K562 (cell line): Measurements from ENCODE around the gene CRYBA4. TPM values are rescaled to one million over a fixed set of nuclear protein-coding genes. Genes with fewer than 3 reads are reported as not detected.

Experiments
- ATAC-seq: fragments of 200-7000 bp; cut with Tn5 transposase; 3 replicates; pipeline ENCODE4 v1.9.1; 2020; ENCODE audit warnings: moderate library complexity
- BruUV-seq: library from RNA; stranded (reverse); fragments of 400-500 nt; replicated peaks from 2 replicates; lab custom pipeline; 2021; lab: Mats Ljungman, UMichigan
- CTCF ChIA-PET: fragments of 300-600 bp; formaldehyde crosslinking; extraction: SDS; loops from one replicate; lab custom pipeline; 2021; ENCODE audit warnings: low intra/inter-chr PET ratio; lab: Yijun Ruan, JAX
- POLR2A ChIA-PET: fragments of 300-600, 350-650 bp; sonication (Branson Sonifier 250); formaldehyde crosslinking; extraction: SDS; loops from one replicate; lab custom pipeline; 2021; ENCODE audit warnings: antibody characterized with exemption, inconsistent platforms; lab: Yijun Ruan, JAX
- DNase-seq, 4 experiments: peaks; one replicate each; pipeline versions ENCODE4 v3.0.0 to v3.0.0-alpha.2; 2011 to 2018; ENCODE audit warnings: low spot score in 3 of 4, mixed read lengths in 3 of 4; ENCODE audit errors: extremely low read depth in 1 of 4
- FAIRE-seq: peaks from 2 replicates; lab custom pipeline; 2011; peaks lifted over from hg19 to GRCh38; lab: Jason Lieb, UNC
- H2AFZ ChIP-seq: 2 replicates; pipeline ENCODE4 v1.6.0; 2011; ENCODE audit warnings: low read depth, low read length, control low read depth, inconsistent platforms
- H3K27ac ChIP-seq: fragments of 200-600 bp; 3 replicates; pipeline ENCODE4 v1.8.0; 2011; ENCODE audit warnings: low read depth, mild to moderate bottlenecking, control low read depth, inconsistent platforms, low read length, moderate library complexity, mixed read lengths; ENCODE audit errors: extremely low read depth
- H3K27me3 ChIP-seq, 2 experiments: fragments of 300-600 bp in 1 of 2; 2 replicates in 1 of 2; 3 replicates in 1 of 2; pipeline versions ENCODE4 v1.6.0 to v1.8.0; 2011; ENCODE audit warnings: inconsistent platforms in 2 of 2, low read length in 2 of 2, mild to moderate bottlenecking in 1 of 2, mixed read lengths in 1 of 2, moderate library complexity in 1 of 2; ENCODE audit not compliant: control insufficient read depth in 2 of 2, insufficient read depth in 2 of 2
- H3K36me3 ChIP-seq: fragments of 300-600 bp; 3 replicates; pipeline ENCODE4 v1.8.0; 2011; ENCODE audit warnings: mild to moderate bottlenecking, low read length, inconsistent platforms; ENCODE audit not compliant: control insufficient read depth, insufficient read depth
- H3K4me1 ChIP-seq, 2 experiments: fragments of 200-600 bp in 1 of 2; replicated peaks in 1 of 2; 2 replicates in 1 of 2; 3 replicates in 1 of 2; pipeline versions ENCODE4 v1.5.1 to v1.8.0; 2011; ENCODE audit warnings: inconsistent platforms in 2 of 2, low read length in 2 of 2, mild to moderate bottlenecking in 1 of 2, mixed read lengths in 1 of 2, moderate library complexity in 1 of 2; ENCODE audit not compliant: control insufficient read depth in 2 of 2, insufficient read depth in 2 of 2
- H3K4me2 ChIP-seq: 2 replicates; pipeline ENCODE4 v1.6.1; 2011; ENCODE audit warnings: low read length, control low read depth, inconsistent platforms, mixed read lengths; ENCODE audit not compliant: insufficient read depth
- H3K4me3 ChIP-seq: fragments of 200-600 bp; sonication (generic), shearing (Covaris generic); 2 replicates; pipeline ENCODE4 v1.5.1; 2016; ENCODE audit warnings: control low read depth, inconsistent platforms
- H3K79me2 ChIP-seq: fragments of 200-600 bp; 3 replicates; pipeline ENCODE4 v1.8.0; 2011; ENCODE audit warnings: low read length, inconsistent platforms; ENCODE audit not compliant: control insufficient read depth, insufficient read depth
- H3K9ac ChIP-seq, 2 experiments: 2 replicates each; pipeline versions ENCODE4 v1.6.0 to v1.6.1; 2011; ENCODE audit warnings: low read depth in 2 of 2, low read length in 2 of 2, control low read depth in 1 of 2, inconsistent platforms in 1 of 2, mild to moderate bottlenecking in 1 of 2, mixed read lengths in 1 of 2; ENCODE audit not compliant: insufficient read depth in 1 of 2
- H3K9me1 ChIP-seq: one replicate; pipeline ENCODE4 v1.6.0; 2011; ENCODE audit warnings: inconsistent platforms, mild to moderate bottlenecking, low read length, moderate library complexity; ENCODE audit not compliant: control insufficient read depth, insufficient read depth
- H3K9me3 ChIP-seq: replicated peaks from 2 replicates; pipeline ENCODE4 v1.5.1; 2011; ENCODE audit warnings: low read depth, low read length, inconsistent platforms; ENCODE audit not compliant: control insufficient read depth, insufficient read depth
- H4K20me1 ChIP-seq: replicated peaks from 2 replicates; pipeline ENCODE4 v1.6.1; 2011; ENCODE audit warnings: low read length, inconsistent platforms, mixed read lengths; ENCODE audit not compliant: control insufficient read depth, insufficient read depth
- GABPB2 ChIP-seq: fragments of 250-450 bp; sonication (Bioruptor Pico); conservative IDR thresholded peaks from 2 replicates; pipeline ENCODE4 v1.5.1; 2021; ENCODE audit warnings: mild to moderate bottlenecking
- GATA2 ChIP-seq: sonication (generic); formaldehyde crosslinking; IDR thresholded peaks from 2 replicates; pipeline ENCODE4 v1.4.0; 2020; ENCODE audit warnings: mild to moderate bottlenecking, missing genetic modification reagents
- KLF13 ChIP-seq: fragments of 450-650 bp; IDR thresholded peaks from 2 replicates; pipeline ENCODE4 v1.6.1; 2016; ENCODE audit warnings: missing genetic modification characterization, low read depth, mild to moderate bottlenecking, missing compliant biosample characterization, moderate library complexity, borderline replicate concordance
- MIER1 ChIP-seq: fragments of 450-650 bp; IDR thresholded peaks from 2 replicates; pipeline ENCODE4 v1.6.1; 2016; ENCODE audit warnings: antibody characterized with exemption, mild to moderate bottlenecking, low read depth
- MYC ChIP-seq, 2 experiments: fragments of 250-450 bp in 1 of 2; sonication (Bioruptor Pico) in 1 of 2; IDR thresholded peaks; 2 replicates each; pipeline versions ENCODE4 v1.5.1 to v1.6.1; 2012 to 2021; ENCODE audit warnings: low read depth in 2 of 2, borderline replicate concordance in 1 of 2, improper control_type of control experiment in 1 of 2, low read length in 1 of 2, mild to moderate bottlenecking in 1 of 2, moderate library complexity in 1 of 2
- RFX5 ChIP-seq: IDR thresholded peaks from 2 replicates; pipeline ENCODE4 v1.6.1; 2011; ENCODE audit warnings: low read depth, mild to moderate bottlenecking, improper control_type of control experiment, low read length
- ZC3H4 ChIP-seq: sonication (generic); formaldehyde crosslinking; IDR thresholded peaks from 2 replicates; pipeline ENCODE4 v1.9.0; 2021; ENCODE audit warnings: missing genetic modification reagents, borderline replicate concordance
- ZNF23 ChIP-seq: fragments of 250-450 bp; sonication (Bioruptor Pico); IDR thresholded peaks from 2 replicates; pipeline ENCODE4 v1.4.0; 2020; ENCODE audit warnings: mild to moderate bottlenecking
- ZNF79 ChIP-seq: fragments of 250-450 bp; sonication (Bioruptor Pico); IDR thresholded peaks from 2 replicates; pipeline ENCODE4 v1.4.0; 2020; ENCODE audit warnings: low read depth, mild to moderate bottlenecking, moderate library complexity
- WGBS: fragments of 100-300 bp; shearing (Covaris generic); methylation state at CpG from one replicate; pipeline ENCODE4 v1.1.6; 2016; ENCODE audit warnings: low coverage, mixed read lengths; ENCODE audit not compliant: insufficient coverage; ENCODE audit errors: missing lambda C conversion rate; 5-methylcytosine and 5-hydroxymethylcytosine counted together
- in situ Hi-C: fragments of 300-500 bp; cut with MboI; formaldehyde crosslinking; loops from 4 replicates; pipeline ENCODE4 v1.15.0; 2018; ENCODE audit warnings: inconsistent platforms, mixed read lengths
- intact Hi-C: fragments of 100-400 bp; cut with micrococcal nuclease; formaldehyde crosslinking; loops from 2 replicates; pipeline ENCODE4 v1.14.2; 2022
- polyA plus RNA-seq, 8 experiments: library from polyadenylated mRNA; depleted of rRNA in 4 of 8; stranded (reverse) in 5 of 8; unstranded in 3 of 8; fragments of >200 nt; fragmentation: Nextera tagmentation in 2 of 8; fragmentation: Illumina TruSeq in 1 of 8; extraction: Ambion mirVana in 2 of 8; extraction: Trizol in 1 of 8; gene quantifications; 2 replicates each; pipeline versions ENCODE4 v1.2.1 to v1.2.3, GENCODE V29; 2011 to 2014; ENCODE audit warnings: inconsistent platforms in 1 of 8, missing spikeins in 1 of 8
- total RNA-seq, 7 experiments: library from RNA; depleted of rRNA in 6 of 7; stranded (reverse); fragments of >200 nt in 6 of 7; fragmentation: Illumina TruSeq in 2 of 7; extraction: Trizol in 2 of 7; gene quantifications; 2 replicates each; pipeline versions ENCODE4 v1.2.1 to v1.2.3, GENCODE V29; 2011 to 2021; ENCODE audit warnings: low replicate concordance in 1 of 7
- TF ChIP-seq, protein P1 (sequence below): fragments of 250-450 bp; sonication (Bioruptor Pico); IDR thresholded peaks from 2 replicates; pipeline ENCODE4 v1.5.0; 2020; ENCODE audit warnings: mild to moderate bottlenecking
- TF ChIP-seq, protein P2 (sequence below), 2 experiments: IDR thresholded peaks in 1 of 2; conservative IDR thresholded peaks in 1 of 2; 2 replicates each; pipeline ENCODE4 v1.6.1; 2016; ENCODE audit warnings: low read depth in 2 of 2, mild to moderate bottlenecking in 1 of 2, missing compliant biosample characterization in 1 of 2, missing genetic modification characterization in 1 of 2, moderate library complexity in 1 of 2

The CRYBA4 gene
- total and polyA plus RNA-seq, 9 of the 15 experiments (the other 6 are each of a cell fraction or from before 2014, with no cell fraction given) = 0.59 to 3.3 (median 1.6) TPM

DNA sequence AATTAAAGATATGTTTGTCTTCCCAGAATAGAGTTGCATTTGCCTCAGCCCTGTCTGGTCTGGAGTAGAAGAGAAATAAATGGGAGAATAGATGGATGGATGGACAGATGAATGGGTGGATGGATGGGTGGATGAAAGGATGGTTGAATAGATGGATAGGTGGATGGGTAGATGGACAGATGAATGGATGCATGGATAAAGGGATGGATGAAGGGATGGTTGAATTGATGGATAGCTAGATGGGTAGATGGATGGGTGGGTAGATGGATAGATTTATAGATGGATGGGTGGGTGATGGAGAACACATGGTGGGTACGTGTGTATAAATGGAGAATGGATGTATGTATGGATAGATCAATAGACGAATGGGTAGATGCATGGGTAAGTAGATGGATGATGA is 12.5 kb upstream of the CRYBA4 start:
- BruUV-seq = no TSS peak
- no peak overlapping the region for H3K4me3 ChIP-seq
- no peaks in the 10 kb centered on the region for H4K20me1 ChIP-seq
- H3K36me3 ChIP-seq = no peaks in the 10 kb centered on the region
- H3K4me2 ChIP-seq = no peak overlapping the region
- TF ChIP-seq GATA2 (CRISPR knock-in tag) (no peak), MIER1 (no peak), ZNF79 (no peak), ZNF23 (CRISPR knock-in tag) (no peak), ZC3H4 (no peak), GABPB2 (no peak), RFX5 (no peak), MYC (IDR thresholded peaks at IDR 0.05; ENCODE audit: low read depth, low read length) (no peak), MYC (CRISPR knock-in tag; IDR thresholded peaks at IDR 0.05; ENCODE audit: borderline replicate concordance, low read depth) (no peak), KLF13 (tag) (no peak)
- TF ChIP-seq, protein P1, sequence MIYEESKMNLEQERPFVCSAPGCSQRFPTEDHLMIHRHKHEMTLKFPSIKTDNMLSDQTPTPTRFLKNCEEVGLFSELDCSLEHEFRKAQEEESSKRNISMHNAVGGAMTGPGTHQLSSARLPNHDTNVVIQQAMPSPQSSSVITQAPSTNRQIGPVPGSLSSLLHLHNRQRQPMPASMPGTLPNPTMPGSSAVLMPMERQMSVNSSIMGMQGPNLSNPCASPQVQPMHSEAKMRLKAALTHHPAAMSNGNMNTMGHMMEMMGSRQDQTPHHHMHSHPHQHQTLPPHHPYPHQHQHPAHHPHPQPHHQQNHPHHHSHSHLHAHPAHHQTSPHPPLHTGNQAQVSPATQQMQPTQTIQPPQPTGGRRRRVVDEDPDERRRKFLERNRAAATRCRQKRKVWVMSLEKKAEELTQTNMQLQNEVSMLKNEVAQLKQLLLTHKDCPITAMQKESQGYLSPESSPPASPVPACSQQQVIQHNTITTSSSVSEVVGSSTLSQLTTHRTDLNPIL (CRISPR knock-in tag) = no peak
- TF ChIP-seq, protein P2, sequence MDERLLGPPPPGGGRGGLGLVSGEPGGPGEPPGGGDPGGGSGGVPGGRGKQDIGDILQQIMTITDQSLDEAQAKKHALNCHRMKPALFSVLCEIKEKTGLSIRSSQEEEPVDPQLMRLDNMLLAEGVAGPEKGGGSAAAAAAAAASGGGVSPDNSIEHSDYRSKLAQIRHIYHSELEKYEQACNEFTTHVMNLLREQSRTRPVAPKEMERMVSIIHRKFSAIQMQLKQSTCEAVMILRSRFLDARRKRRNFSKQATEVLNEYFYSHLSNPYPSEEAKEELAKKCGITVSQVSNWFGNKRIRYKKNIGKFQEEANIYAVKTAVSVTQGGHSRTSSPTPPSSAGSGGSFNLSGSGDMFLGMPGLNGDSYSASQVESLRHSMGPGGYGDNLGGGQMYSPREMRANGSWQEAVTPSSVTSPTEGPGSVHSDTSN (CRISPR knock-in tag; IDR thresholded peaks at IDR 0.05; ENCODE audit: low read depth) = no peak
- TF ChIP-seq, protein P2 (tag; conservative IDR thresholded peaks at IDR 0.05; ENCODE audit: low read depth) = no peak
- TF ChIP-seq, all 486 proteins: peak for 0
- WGBS = 33% methylated on average over 2 of the region's 2 CpGs
- in situ Hi-C loops = no loop called here
- Histone ChIP-seq H3K4me1 (peaks cover 11 to 13% of the 10 kb centered on the region in 2 experiments; a peak in 4 of 5 replicates), H2AFZ (no peak overlapping the region), H3K9ac (no peak overlapping the region), H3K9me1 (no peaks in the 10 kb centered on the region), H3K79me2 (no peaks in the 10 kb centered on the region), H3K27me3 (no peaks in the 10 kb centered on the region), H3K27ac (no peak overlapping the region), H3K9me3 (no peaks in the 10 kb centered on the region)
- no peak for FAIRE-seq
- ChIA-PET CTCF (no interaction called here), POLR2A (interaction anchor here (0.6 to 1.2 kb wide), 3 partner anchors 12 to 36 kb away, joined by 3 to 4 read pairs (median 3); no protein-coding TSS in a partner anchor)
- DNase-seq = no peak
- no peak for ATAC-seq
- intact Hi-C loops = no loop called here
